GM18526 (cell line): Measurements from ENCODE around the gene TJAP1.

Experiments
- POLR2A ChIP-seq: IDR thresholded peaks from 3 replicates; pipeline ENCODE4 v1.6.1; 2011; ENCODE audit not compliant: insufficient read length; ENCODE audit errors: extremely low read depth

The TJAP1 gene

DNA sequence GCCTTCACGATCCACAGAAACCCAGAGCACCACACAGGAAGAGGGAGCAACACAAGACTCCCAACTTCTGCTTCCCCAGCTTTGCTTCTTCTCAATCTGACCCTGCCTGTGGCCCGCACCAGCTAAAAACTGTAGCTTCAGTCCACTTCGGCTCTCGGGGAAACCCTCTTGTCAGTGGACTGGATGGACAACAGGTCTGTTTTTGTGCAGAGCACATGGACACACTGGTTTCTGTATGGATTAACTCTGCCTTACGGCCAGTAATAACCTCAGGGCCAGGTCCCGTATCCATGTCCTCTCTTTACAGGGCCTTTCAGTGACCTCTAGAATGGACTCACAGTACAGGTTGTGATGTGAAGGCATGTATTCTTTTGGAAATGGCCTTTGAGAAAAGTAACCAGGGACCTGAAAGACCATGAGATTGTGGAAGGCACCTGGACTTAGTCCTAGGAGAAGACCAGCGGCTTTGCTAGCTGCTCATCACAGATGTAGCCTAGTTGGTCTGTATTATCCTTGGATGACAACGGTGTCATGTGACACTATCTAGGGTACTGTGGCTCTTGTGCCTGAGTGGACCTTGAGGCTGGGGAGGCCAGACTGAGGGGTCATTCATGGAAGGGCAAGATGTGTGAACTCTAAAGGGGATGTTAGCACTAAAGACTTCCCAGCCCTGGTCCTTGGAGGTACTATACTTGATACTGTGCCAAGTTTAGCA lies 45.3 kb downstream of the TJAP1 start:
- TF ChIP-seq POLR2A, result no peak

DNA sequence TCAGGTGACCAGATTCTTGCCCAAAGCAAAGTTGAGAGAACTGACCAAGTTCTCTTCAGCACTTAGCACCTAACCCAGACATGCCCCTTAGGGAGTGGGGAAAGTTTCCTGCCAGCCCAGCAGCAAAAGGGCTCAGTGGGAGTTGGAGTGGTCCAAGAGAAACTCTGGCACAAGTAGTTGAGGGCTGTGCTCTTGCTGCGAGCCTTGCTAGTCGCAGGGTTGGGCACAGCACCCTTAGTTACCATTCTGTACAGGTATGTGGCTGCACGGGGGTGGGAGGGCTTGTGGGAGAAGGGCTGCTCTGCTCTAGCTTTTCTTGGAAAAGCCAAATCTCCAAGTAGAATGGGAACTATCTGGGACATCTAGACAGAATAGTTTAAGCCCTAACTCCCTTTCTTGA lies 45.9 kb downstream of the TJAP1 start:
- TF ChIP-seq POLR2A, result no peak

DNA sequence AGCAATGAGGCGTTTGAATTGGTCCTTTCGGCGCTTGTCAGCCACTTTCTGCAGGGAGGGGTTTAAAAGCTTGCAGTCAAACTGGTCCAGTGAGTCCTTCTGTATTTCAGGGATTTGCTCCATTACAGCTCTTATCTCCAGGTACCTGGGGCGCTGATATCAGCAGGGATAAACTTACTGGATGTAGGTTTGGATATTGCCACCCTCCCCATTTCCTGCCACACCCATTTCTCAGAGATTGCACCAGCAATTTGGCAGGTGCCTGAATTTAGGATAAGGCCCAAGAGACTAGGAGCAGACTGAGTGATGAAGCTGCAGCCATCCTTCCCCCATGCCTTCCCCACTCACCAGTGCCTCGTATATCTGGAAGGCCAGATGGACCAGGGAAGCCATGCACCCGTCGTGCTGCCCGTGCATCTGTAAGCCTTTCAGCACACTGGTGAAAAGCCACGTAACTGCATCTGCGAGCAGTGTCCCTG lies 47.2 kb downstream of the TJAP1 start:
- TF ChIP-seq POLR2A, result no peak

DNA sequence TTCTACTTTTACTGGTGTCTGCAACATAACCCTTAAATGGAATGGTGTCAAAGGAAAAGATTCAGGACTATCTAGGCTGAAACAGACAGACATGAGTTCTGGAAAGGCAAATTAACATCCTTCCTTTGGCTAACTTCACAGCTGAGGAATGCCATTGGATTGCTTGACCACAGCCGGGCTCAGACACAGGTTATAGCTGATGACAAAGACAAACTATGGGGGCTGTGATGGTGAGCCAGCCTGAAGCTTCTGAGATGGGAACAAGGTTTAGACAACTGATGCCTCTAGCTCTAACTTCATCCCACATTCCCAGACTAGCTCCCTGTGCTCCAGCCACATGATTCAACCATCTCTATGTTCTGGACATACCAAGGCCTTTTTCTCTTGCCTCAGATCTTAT lies 54.8 kb downstream of the TJAP1 start:
- no peak for TF ChIP-seq POLR2A

GRCh38 chr6:43540507-43540906 lies 63.1 kb downstream of the TJAP1 start:
- no peak for TF ChIP-seq POLR2A

DNA sequence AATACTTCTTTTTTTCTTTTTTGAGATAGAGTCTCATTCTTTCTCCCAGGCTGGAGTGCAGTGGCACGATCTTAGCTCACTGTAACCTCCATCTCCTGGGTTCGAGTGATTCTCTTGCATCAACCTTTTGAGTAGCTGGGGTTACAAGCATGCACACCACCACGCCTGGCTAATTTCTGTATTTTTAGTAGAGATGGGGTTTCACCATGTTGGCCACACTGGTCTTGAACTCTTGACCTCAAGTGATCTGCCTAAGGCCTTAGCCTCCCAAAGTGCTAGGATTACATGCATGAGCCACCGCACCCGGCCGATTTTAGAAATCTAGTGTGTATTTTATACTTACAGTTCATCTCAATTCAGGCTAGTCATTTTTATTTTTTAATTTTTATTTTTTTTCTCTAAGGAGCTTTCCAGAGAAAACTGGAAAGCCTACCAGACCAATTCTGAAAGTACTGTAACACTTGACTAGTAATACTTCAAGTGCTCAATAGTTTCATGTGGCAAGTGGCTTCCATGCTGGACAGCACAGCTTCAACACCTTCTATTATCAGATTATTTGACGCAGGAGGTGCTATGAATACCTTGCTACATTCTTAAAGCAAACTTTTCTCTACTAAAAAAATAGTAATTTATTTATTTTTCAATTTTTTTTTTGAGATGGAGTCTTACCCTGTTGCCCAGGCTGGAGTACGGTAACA lies 64.6 kb downstream of the TJAP1 start:
- TF ChIP-seq POLR2A, result no peak

DNA sequence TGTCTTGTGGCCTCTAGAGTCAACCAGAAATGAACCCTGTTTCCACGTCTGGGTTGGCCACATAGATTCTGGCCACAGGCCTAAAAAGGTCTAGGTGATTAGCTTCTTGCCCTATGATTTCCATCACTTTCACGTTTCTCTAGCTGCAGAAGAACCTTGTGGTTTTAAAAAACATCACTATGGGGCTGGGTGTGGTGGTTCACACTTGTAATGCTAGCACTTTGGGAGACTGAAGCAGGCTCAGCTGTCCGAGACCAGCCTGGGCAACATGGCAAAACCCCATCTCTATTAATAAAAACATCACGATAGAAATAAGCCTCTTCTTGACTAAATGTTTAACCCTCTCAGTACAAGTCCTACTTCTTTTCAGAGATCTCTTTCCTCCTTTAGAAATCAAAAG lies 67.1 kb downstream of the TJAP1 start:
- no peak for TF ChIP-seq POLR2A

GRCh38 chr6:43547222-43547621 lies 69.9 kb downstream of the TJAP1 start:
- no peak for TF ChIP-seq POLR2A
